ENCODE measurements around the gene HYAL1.
A peak's percentile ranks its signal among the peaks of the same experiment; 100 is the strongest.

Gene HYAL1

GRCh38 chr3:50303013-50303815 is at the start of gene HYAL1:
HYAL1 (minus strand) TSS chr3:50303574; CDS start chr3:50302956, 618 bp downstream.
- DNase-seq = no peak

- no peak for DNase-seq
These were observed 49.4 kb upstream of the HYAL1 start for GRCh38 chr3:50352781-50353180.

GRCh38 chr3:50351323-50351697 is 47.9 kb upstream of the HYAL1 start:
- no peak for DNase-seq

- DNase-seq = peak; percentile 92 to 94
These were observed 47.4 kb upstream of the HYAL1 start, which contains the start of the genes CYB561D2 and NPRL2 for GRCh38 chr3:50350527-50351322. CYB561D2 (plus strand) TSS chr3:50350862; CDS start chr3:50351434, 572 bp downstream. NPRL2 (minus strand) TSS chr3:50350775; CDS start chr3:50350652, 123 bp downstream.

GRCh38 chr3:50350213-50350526 is 46.8 kb upstream of the HYAL1 start:
- no peak for DNase-seq

GRCh38 chr3:50347187-50347813 is 43.9 kb upstream of the HYAL1 start:
- peak; percentile 15 to 77 for DNase-seq

- no peak for DNase-seq
These were observed 42.3 kb upstream of the HYAL1 start, which contains the start of gene ZMYND10 for GRCh38 chr3:50345586-50346234. ZMYND10 (minus strand) TSS chr3:50345732; CDS start chr3:50345579, 153 bp downstream.

- no peak for DNase-seq
These were observed 41.6 kb upstream of the HYAL1 start for GRCh38 chr3:50345008-50345407.

- DNase-seq = no peak
These were observed 39.6 kb upstream of the HYAL1 start for GRCh38 chr3:50342813-50343633.

GRCh38 chr3:50341996-50342650 is 38.7 kb upstream of the HYAL1 start:
- DNase-seq = no peak

GRCh38 chr3:50341537-50341936 is 38.2 kb upstream of the HYAL1 start:
- DNase-seq = no peak

GRCh38 chr3:50340448-50341329 is 37.3 kb upstream of the HYAL1 start, which contains the start of gene RASSF1:
RASSF1 (minus strand) TSS chr3:50340836; CDS start chr3:50340805, 31 bp downstream.
- no peak for DNase-seq

- no peak for DNase-seq
These were observed 36.7 kb upstream of the HYAL1 start for GRCh38 chr3:50340147-50340447.

GRCh38 chr3:50339485-50340146 is 36.2 kb upstream of the HYAL1 start:
- DNase-seq = no peak

GRCh38 chr3:50338965-50339364 is 35.6 kb upstream of the HYAL1 start:
- no peak for DNase-seq

- DNase-seq = peak; percentile 93 to 96
These were observed 33.9 kb upstream of the HYAL1 start for GRCh38 chr3:50337175-50337861.

GRCh38 chr3:50336452-50337174 is 33.2 kb upstream of the HYAL1 start:
- no peak for DNase-seq

GRCh38 chr3:50334339-50335075 is 31.1 kb upstream of the HYAL1 start:
- DNase-seq = no peak

All from cerebellar nuclear complex (tissue), 1 donor.